ENCODE data around the gene HDC.

Gene HDC

GRCh38 chr15:50225057-50225456 lies 40.5 kb downstream of the HDC start:
- no peak for DNase-seq (ENCODE audit: low spot score)

DNA sequence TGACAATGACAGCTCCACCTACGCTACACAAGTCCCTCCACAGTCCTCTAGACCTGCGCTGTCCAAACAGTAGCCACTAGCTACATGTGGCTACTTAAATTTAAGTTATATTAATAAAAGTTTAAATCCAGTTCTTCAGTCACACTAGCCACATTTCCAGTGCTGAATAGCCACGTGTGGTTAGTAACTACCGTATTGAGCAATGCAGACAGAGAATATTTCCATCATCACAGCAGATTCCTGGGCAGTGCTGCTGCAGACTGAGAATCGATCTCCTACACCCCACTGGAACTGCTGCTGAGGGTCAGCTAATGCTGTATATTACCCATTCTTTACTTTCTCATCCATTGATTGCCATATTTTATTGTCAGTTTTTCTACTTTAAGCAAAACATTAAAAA lies 40.9 kb downstream of the HDC start:
- DNase-seq (ENCODE audit: low spot score), result no peak

DNA sequence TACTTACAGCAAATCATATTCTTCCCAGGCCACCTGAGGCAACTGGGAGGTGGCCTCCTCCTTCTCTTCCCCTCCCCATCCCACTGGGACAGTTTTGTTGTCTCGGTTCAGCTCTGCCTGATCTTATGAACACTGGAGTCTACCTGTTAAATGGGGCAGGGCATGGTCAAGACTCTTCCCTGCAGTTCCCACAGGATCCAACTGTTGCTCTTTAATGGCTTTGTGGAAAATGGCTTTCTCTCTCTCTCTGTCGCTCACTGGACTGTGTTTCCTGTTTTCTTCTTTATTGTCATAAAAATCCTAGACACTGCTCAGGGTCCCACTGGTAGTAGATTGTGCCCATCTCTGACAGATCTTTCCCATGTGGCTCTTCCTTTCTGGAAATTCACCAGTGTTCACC lies 43.3 kb downstream of the HDC start:
- DNase-seq (ENCODE audit: low spot score), result no peak

DNA sequence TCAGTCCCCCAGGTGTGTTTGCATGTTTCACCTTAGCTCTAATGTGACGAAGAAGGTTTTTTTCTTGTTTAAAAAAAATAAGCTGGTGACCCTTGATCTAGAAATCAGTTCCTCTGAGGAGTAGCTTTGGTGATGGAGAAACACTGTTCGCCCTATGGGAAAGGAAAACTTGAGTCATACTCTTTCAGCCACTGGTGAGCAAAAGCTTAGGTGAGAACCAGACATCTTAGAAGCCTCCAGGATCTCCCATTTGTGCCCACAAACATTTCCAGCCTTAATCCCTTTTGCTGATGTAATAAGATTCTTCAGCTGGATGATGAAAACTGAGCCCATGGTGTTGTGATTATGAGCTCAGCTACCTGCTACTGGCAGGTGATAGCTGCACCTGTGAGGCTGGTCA lies 45.7 kb downstream of the HDC start:
- DNase-seq (ENCODE audit: low spot score), result no peak

- no peak for DNase-seq (ENCODE audit: low spot score)
Measured at GRCh38 chr15:50218691-50219090, 46.8 kb downstream of the HDC start.

- no peak for DNase-seq (ENCODE audit: low spot score)
Measured at GRCh38 chr15:50218291-50218690, 47.2 kb downstream of the HDC start.

DNA sequence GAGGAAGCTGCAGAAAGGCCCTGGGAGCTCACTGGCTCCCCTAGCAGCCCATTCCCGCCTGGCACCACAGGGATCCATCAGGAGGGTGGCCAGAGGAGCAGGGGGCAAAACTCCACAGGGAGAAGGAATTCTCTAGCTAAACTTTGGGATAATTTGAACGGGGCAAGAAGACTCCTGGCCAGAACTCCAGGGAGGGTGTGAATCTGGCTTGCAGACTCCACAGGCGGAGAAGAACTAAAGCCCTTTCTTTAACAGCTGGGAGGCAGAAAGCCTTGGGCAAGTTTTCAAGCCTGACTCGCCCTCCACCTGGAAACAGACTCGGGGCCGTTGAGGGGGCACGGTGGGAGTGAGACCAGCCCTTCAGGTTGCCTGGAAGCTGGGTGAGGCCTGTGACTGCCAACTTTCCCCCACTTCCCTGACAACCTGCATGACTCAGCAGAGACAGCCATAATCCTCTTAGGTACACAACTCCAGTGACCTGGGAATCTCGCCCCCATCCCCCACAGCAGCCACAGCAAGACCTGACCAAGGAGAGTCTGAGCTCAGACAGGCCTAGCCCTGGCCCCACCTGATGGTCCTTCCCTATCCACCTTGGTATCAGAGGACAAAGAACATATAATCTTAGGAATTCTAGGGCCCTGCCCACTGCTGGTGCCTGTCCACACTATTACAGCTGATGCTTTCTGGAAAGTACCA lies 54.9 kb downstream of the HDC start:
- DNase-seq (ENCODE audit: low spot score), result no peak

- DNase-seq (ENCODE audit: low spot score), result no peak
Measured at GRCh38 chr15:50209809-50210208, 55.7 kb downstream of the HDC start.

GRCh38 chr15:50206020-50206419 lies 59.5 kb downstream of the HDC start:
- DNase-seq (ENCODE audit: low spot score), result no peak

GRCh38 chr15:50202003-50202402 lies 63.5 kb downstream of the HDC start:
- no peak for DNase-seq (ENCODE audit: low spot score)

DNA sequence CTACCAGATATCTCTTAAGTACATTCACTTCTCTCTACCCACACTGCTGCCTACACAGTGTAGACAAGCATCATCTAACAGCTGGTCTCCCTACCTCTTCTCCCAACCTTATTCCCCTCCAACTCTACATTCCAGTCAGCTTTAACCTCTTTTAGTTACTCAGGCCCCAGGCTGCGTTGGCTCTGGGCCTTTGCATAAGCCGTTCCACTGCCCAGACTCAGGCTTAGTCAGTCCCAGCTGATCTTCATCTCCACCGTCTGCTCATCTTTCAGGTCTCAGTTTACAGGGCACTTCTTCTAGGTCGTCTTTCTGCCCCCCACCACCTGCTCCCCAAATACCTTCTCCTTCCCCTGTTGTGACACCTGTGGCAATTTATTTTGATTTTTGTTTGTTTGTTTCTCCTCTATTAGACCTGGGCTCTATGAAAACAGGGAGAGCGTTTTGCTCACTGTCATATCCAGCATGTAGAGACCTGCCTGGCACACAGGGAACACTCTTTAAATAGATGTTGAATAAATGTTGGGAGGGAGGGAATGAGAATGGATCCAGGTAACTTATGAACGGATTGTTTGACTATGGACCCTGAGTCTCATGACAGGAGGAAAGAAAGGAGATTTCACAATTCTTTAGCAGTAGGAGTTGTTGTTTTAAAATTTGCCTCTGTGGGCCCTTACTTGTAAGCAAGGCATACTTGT lies 72.5 kb downstream of the HDC start:
- DNase-seq (ENCODE audit: low spot score), result no peak

GRCh38 chr15:50192164-50192563 lies 73.4 kb downstream of the HDC start:
- no peak for DNase-seq (ENCODE audit: low spot score)
